RWPE2 (cell line): Measurements from ENCODE around the gene MUC5B.
A peak's percentile ranks its signal among the peaks of the same experiment; 100 is the strongest.

ENCODE experiments used
- ATAC-seq: fragments of 200-7000 bp; cut with Tn5 transposase; 3 replicates; pipeline ENCODE4 v1.9.1; 2021; ENCODE audit warnings: low read depth
- DNase-seq: peaks from one replicate; pipeline ENCODE4 v3.0.0-alpha.2; 2020; ENCODE audit warnings: low spot score
- H3K27ac ChIP-seq: fragments of 450-650 bp; 2 replicates; pipeline ENCODE4 v1.5.1; 2017; ENCODE audit warnings: mild to moderate bottlenecking; ENCODE audit not compliant: poor library complexity, severe bottlenecking
- H3K27me3 ChIP-seq: fragments of 250-450 bp; sonication (Bioruptor Pico); 2 replicates; pipeline ENCODE4 v1.5.1; 2021; ENCODE audit warnings: mild to moderate bottlenecking, moderate library complexity; ENCODE audit not compliant: insufficient read depth, poor library complexity, severe bottlenecking
- H3K36me3 ChIP-seq: fragments of 250-450 bp; sonication (Bioruptor Pico); 2 replicates; pipeline ENCODE4 v1.5.1; 2020; ENCODE audit warnings: low read depth, mild to moderate bottlenecking, moderate library complexity
- H3K4me1 ChIP-seq: fragments of 250-450 bp; sonication (Bioruptor Pico); 2 replicates; pipeline ENCODE4 v1.5.1; 2021; ENCODE audit warnings: mild to moderate bottlenecking, moderate library complexity; ENCODE audit not compliant: insufficient read depth, poor library complexity, severe bottlenecking
- H3K4me3 ChIP-seq: fragments of 250-450 bp; sonication (Bioruptor Pico); 2 replicates; pipeline ENCODE4 v1.5.1; 2021; ENCODE audit warnings: mild to moderate bottlenecking, moderate library complexity; ENCODE audit not compliant: severe bottlenecking
- H3K9me3 ChIP-seq: fragments of 250-450 bp; sonication (Bioruptor Pico); 2 replicates; pipeline ENCODE4 v1.5.1; 2021; ENCODE audit warnings: mild to moderate bottlenecking, moderate library complexity; ENCODE audit not compliant: severe bottlenecking
- TF ChIP-seq, protein P1 (sequence below): fragments of 450-650 bp; IDR thresholded peaks from one replicate; pipeline ENCODE4 v1.5.1; 2017; ENCODE audit warnings: mild to moderate bottlenecking, moderate library complexity; ENCODE audit not compliant: poor library complexity, severe bottlenecking

MUC5B gene

GRCh38 chr11:1193326-1194230, 29.3 kb upstream of the MUC5B start:
- Histone ChIP-seq H3K27ac (no peak overlapping the region), H3K9me3 (no peaks in the 10 kb centered on the region), H3K4me3 (no peak overlapping the region), H3K4me1 (no peaks in the 10 kb centered on the region), H3K27me3 (peaks cover 4% of the 10 kb centered on the region), H3K36me3 (no peaks in the 10 kb centered on the region)
- no peak for ATAC-seq
- TF ChIP-seq, protein P1, sequence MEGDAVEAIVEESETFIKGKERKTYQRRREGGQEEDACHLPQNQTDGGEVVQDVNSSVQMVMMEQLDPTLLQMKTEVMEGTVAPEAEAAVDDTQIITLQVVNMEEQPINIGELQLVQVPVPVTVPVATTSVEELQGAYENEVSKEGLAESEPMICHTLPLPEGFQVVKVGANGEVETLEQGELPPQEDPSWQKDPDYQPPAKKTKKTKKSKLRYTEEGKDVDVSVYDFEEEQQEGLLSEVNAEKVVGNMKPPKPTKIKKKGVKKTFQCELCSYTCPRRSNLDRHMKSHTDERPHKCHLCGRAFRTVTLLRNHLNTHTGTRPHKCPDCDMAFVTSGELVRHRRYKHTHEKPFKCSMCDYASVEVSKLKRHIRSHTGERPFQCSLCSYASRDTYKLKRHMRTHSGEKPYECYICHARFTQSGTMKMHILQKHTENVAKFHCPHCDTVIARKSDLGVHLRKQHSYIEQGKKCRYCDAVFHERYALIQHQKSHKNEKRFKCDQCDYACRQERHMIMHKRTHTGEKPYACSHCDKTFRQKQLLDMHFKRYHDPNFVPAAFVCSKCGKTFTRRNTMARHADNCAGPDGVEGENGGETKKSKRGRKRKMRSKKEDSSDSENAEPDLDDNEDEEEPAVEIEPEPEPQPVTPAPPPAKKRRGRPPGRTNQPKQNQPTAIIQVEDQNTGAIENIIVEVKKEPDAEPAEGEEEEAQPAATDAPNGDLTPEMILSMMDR, result no peak
- peak; percentile 62 for DNase-seq

- Histone ChIP-seq H3K27ac (no peak overlapping the region), H3K27me3 (peaks cover 13% of the 10 kb centered on the region), H3K4me3 (no peak overlapping the region), H3K9me3 (no peaks in the 10 kb centered on the region), H3K36me3 (no peaks in the 10 kb centered on the region), H3K4me1 (no peaks in the 10 kb centered on the region)
- no peak for DNase-seq
- TF ChIP-seq, protein P1, result no peak
- no peak for ATAC-seq
Observed at GRCh38 chr11:1194231-1194976, 28.5 kb upstream of the MUC5B start.

GRCh38 chr11:1194977-1195681, 27.7 kb upstream of the MUC5B start:
- Histone ChIP-seq H3K36me3 (no peaks in the 10 kb centered on the region), H3K27me3 (peaks cover 20% of the 10 kb centered on the region), H3K4me1 (no peaks in the 10 kb centered on the region)

GRCh38 chr11:1195682-1196515, 27.0 kb upstream of the MUC5B start:
- Histone ChIP-seq H3K27ac (no peak overlapping the region), H3K9me3 (no peaks in the 10 kb centered on the region), H3K36me3 (no peaks in the 10 kb centered on the region), H3K4me3 (no peak overlapping the region), H3K4me1 (no peaks in the 10 kb centered on the region), H3K27me3 (peaks cover 28% of the 10 kb centered on the region)
- no peak for ATAC-seq
- DNase-seq, result peak; percentile 43
- TF ChIP-seq, protein P1, result no peak

More at GRCh38 chr11:1194977-1195681, 27.7 kb upstream of the MUC5B start:
- TF ChIP-seq, protein P1, result no peak
- peak; percentile 65 for DNase-seq
- no peak for ATAC-seq
- no peaks in the 10 kb centered on the region for H3K9me3 ChIP-seq
- no peak overlapping the region for H3K4me3 ChIP-seq
- no peak overlapping the region for H3K27ac ChIP-seq
